ENCODE results near the gene TTC21A.
A peak's percentile ranks its signal among the peaks of the same experiment; 100 is the strongest.

TTC21A gene

GRCh38 chr3:39173318-39174125, 66.0 kb downstream of the TTC21A start:
- H4K8ac ChIP-seq (ENCODE audit: low read depth, low read length), result no peak overlapping the region
- no peak overlapping the region for H3K4ac ChIP-seq (ENCODE audit: low read depth, low read length)
- H2BK5ac ChIP-seq (ENCODE audit: low read length), result no peak overlapping the region
- H3K4me1 ChIP-seq (ENCODE audit: control insufficient read depth, low read depth, low read length), result peaks cover 4% of the 10 kb centered on the region
- H3K4me2 ChIP-seq (ENCODE audit: low read length), result no peak overlapping the region
- no peak overlapping the region for H2BK120ac ChIP-seq (ENCODE audit: low read depth, low read length)
- no peak overlapping the region for H3K23ac ChIP-seq (ENCODE audit: low read length)
- H3K36me3 ChIP-seq (ENCODE audit: control insufficient read depth, insufficient read depth, low read length), result no peaks in the 10 kb centered on the region
- H3K79me1 ChIP-seq (ENCODE audit: low read length), result no peaks in the 10 kb centered on the region
- no peak overlapping the region for H4K5ac ChIP-seq (ENCODE audit: low read length)
- H3K9ac ChIP-seq (ENCODE audit: low read length), result no peak overlapping the region
- no peak overlapping the region for H3K27ac ChIP-seq (ENCODE audit: low read depth, low read length)
- no peak overlapping the region for H3K56ac ChIP-seq (ENCODE audit: low read length)
- H3K27me3 ChIP-seq (ENCODE audit: insufficient read depth, low read length, poor library complexity), result no peaks in the 10 kb centered on the region
- H3K4me3 ChIP-seq (ENCODE audit: low read length), result no peak overlapping the region
- WGBS (ENCODE audit: extremely low coverage, insufficient coverage, low lambda C conversion rate), result no CpG with 5 or more reads among the region's 2 CpGs
- H3K18ac ChIP-seq (ENCODE audit: low read length), result no peak overlapping the region
- H2BK15ac ChIP-seq (replicated peaks; ENCODE audit: low read depth), result no peak overlapping the region
- no peak overlapping the region for H2AK5ac ChIP-seq (ENCODE audit: low read length)
- H3K79me2 ChIP-seq (ENCODE audit: control insufficient read depth, insufficient read depth, low read length), result no peaks in the 10 kb centered on the region
- no peak for DNase-seq

- H3K4me2 ChIP-seq (ENCODE audit: low read length), result no peak overlapping the region
- peak overlapping the region; percentile 57 for H2AK5ac ChIP-seq (ENCODE audit: low read length)
- no peak overlapping the region for H4K5ac ChIP-seq (ENCODE audit: low read length)
- no peaks in the 10 kb centered on the region for H3K79me2 ChIP-seq (ENCODE audit: control insufficient read depth, insufficient read depth, low read length)
- H3K4me1 ChIP-seq (ENCODE audit: control insufficient read depth, low read depth, low read length), result peaks cover 6% of the 10 kb centered on the region
- no peak overlapping the region for H2BK5ac ChIP-seq (ENCODE audit: low read length)
- H3K18ac ChIP-seq (ENCODE audit: low read length), result no peak overlapping the region
- H2BK15ac ChIP-seq (replicated peaks; ENCODE audit: low read depth), result no peak overlapping the region
- H3K4me3 ChIP-seq (ENCODE audit: low read length), result no peak overlapping the region
- WGBS (ENCODE audit: extremely low coverage, insufficient coverage, low lambda C conversion rate), result no CpG with 5 or more reads among the region's 6 CpGs
- no peak overlapping the region for H3K4ac ChIP-seq (ENCODE audit: low read depth, low read length)
- H3K56ac ChIP-seq (ENCODE audit: low read length), result no peak overlapping the region
- H3K36me3 ChIP-seq (ENCODE audit: control insufficient read depth, insufficient read depth, low read length), result no peaks in the 10 kb centered on the region
- peak overlapping the region; percentile 39 for H3K23ac ChIP-seq (ENCODE audit: low read length)
- no peak for DNase-seq
- H2BK120ac ChIP-seq (ENCODE audit: low read depth, low read length), result no peak overlapping the region
- H3K27ac ChIP-seq (ENCODE audit: low read depth, low read length), result no peak overlapping the region
- H3K79me1 ChIP-seq (ENCODE audit: low read length), result no peaks in the 10 kb centered on the region
- H3K27me3 ChIP-seq (ENCODE audit: insufficient read depth, low read length, poor library complexity), result no peaks in the 10 kb centered on the region
- H3K9ac ChIP-seq (ENCODE audit: low read length), result no peak overlapping the region
- H4K8ac ChIP-seq (ENCODE audit: low read depth, low read length), result no peak overlapping the region
Observed at GRCh38 chr3:39176025-39176714, 68.7 kb downstream of the TTC21A start.

GRCh38 chr3:39177708-39178332, 70.3 kb downstream of the TTC21A start:
- H3K9ac ChIP-seq (ENCODE audit: low read length), result peak overlapping the region; percentile 63
- H3K27ac ChIP-seq (ENCODE audit: low read depth, low read length), result no peak overlapping the region
- H3K36me3 ChIP-seq (ENCODE audit: control insufficient read depth, insufficient read depth, low read length), result no peaks in the 10 kb centered on the region
- peak overlapping the region; percentile 72 for H3K4ac ChIP-seq (ENCODE audit: low read depth, low read length)
- H2BK15ac ChIP-seq (replicated peaks; ENCODE audit: low read depth), result peak overlapping the region; percentile 45
- peaks cover 6% of the 10 kb centered on the region for H3K4me1 ChIP-seq (ENCODE audit: control insufficient read depth, low read depth, low read length)
- peak overlapping the region; percentile 72 for H3K56ac ChIP-seq (ENCODE audit: low read length)
- H3K79me1 ChIP-seq (ENCODE audit: low read length), result no peaks in the 10 kb centered on the region
- DNase-seq, result peak; percentile 94
- H4K8ac ChIP-seq (ENCODE audit: low read depth, low read length), result no peak overlapping the region
- peak overlapping the region; percentile 85 for H3K18ac ChIP-seq (ENCODE audit: low read length)
- peak overlapping the region; percentile 11 for H3K23ac ChIP-seq (ENCODE audit: low read length)
- no CpG with 5 or more reads among the region's 32 CpGs for WGBS (ENCODE audit: extremely low coverage, insufficient coverage, low lambda C conversion rate)
- H2BK120ac ChIP-seq (ENCODE audit: low read depth, low read length), result peak overlapping the region; percentile 66
- H3K27me3 ChIP-seq (ENCODE audit: insufficient read depth, low read length, poor library complexity), result no peaks in the 10 kb centered on the region
- H4K5ac ChIP-seq (ENCODE audit: low read length), result no peak overlapping the region
- H2BK5ac ChIP-seq (ENCODE audit: low read length), result no peak overlapping the region
- no peak overlapping the region for H2AK5ac ChIP-seq (ENCODE audit: low read length)
- peak overlapping the region; percentile 49 for H3K4me2 ChIP-seq (ENCODE audit: low read length)
- no peaks in the 10 kb centered on the region for H3K79me2 ChIP-seq (ENCODE audit: control insufficient read depth, insufficient read depth, low read length)
- peak overlapping the region; percentile 34 for H3K4me3 ChIP-seq (ENCODE audit: low read length)

- H3K23ac ChIP-seq (ENCODE audit: low read length), result no peak overlapping the region
- no peaks in the 10 kb centered on the region for H3K27me3 ChIP-seq (ENCODE audit: insufficient read depth, low read length, poor library complexity)
- DNase-seq, result peak; percentile 74
- peak overlapping the region; percentile 45 for H3K9ac ChIP-seq (ENCODE audit: low read length)
- no peak overlapping the region for H4K8ac ChIP-seq (ENCODE audit: low read depth, low read length)
- H3K79me2 ChIP-seq (ENCODE audit: control insufficient read depth, insufficient read depth, low read length), result no peaks in the 10 kb centered on the region
- peaks cover 6% of the 10 kb centered on the region for H3K4me1 ChIP-seq (ENCODE audit: control insufficient read depth, low read depth, low read length)
- no peak overlapping the region for H2BK15ac ChIP-seq (replicated peaks; ENCODE audit: low read depth)
- WGBS (ENCODE audit: extremely low coverage, insufficient coverage, low lambda C conversion rate), result no CpG with 5 or more reads among the region's 4 CpGs
- no peak overlapping the region for H2AK5ac ChIP-seq (ENCODE audit: low read length)
- H3K4me3 ChIP-seq (ENCODE audit: low read length), result no peak overlapping the region
- no peak overlapping the region for H2BK120ac ChIP-seq (ENCODE audit: low read depth, low read length)
- H3K27ac ChIP-seq (ENCODE audit: low read depth, low read length), result no peak overlapping the region
- no peak overlapping the region for H4K5ac ChIP-seq (ENCODE audit: low read length)
- H2BK5ac ChIP-seq (ENCODE audit: low read length), result no peak overlapping the region
- H3K36me3 ChIP-seq (ENCODE audit: control insufficient read depth, insufficient read depth, low read length), result no peaks in the 10 kb centered on the region
- H3K79me1 ChIP-seq (ENCODE audit: low read length), result no peaks in the 10 kb centered on the region
- H3K4me2 ChIP-seq (ENCODE audit: low read length), result no peak overlapping the region
- H3K18ac ChIP-seq (ENCODE audit: low read length), result no peak overlapping the region
- H3K4ac ChIP-seq (ENCODE audit: low read depth, low read length), result peak overlapping the region; percentile 17
- peak overlapping the region; percentile 18 for H3K56ac ChIP-seq (ENCODE audit: low read length)
Observed at GRCh38 chr3:39178553-39178952, 71.1 kb downstream of the TTC21A start.

GRCh38 chr3:39180183-39180545, 72.7 kb downstream of the TTC21A start:
- Histone ChIP-seq H3K23ac (ENCODE audit: low read length) (no peak overlapping the region), H2BK15ac (replicated peaks; ENCODE audit: low read depth) (no peak overlapping the region), H3K4me3 (ENCODE audit: low read length) (no peak overlapping the region), H3K4me2 (ENCODE audit: low read length) (peak overlapping the region; percentile 80), H3K27ac (ENCODE audit: low read depth, low read length) (no peak overlapping the region), H2BK5ac (ENCODE audit: low read length) (no peak overlapping the region), H3K56ac (ENCODE audit: low read length) (peak overlapping the region; percentile 86), H3K18ac (ENCODE audit: low read length) (no peak overlapping the region), H4K5ac (ENCODE audit: low read length) (no peak overlapping the region), H3K79me2 (ENCODE audit: control insufficient read depth, insufficient read depth, low read length) (no peaks in the 10 kb centered on the region), H2AK5ac (ENCODE audit: low read length) (no peak overlapping the region), H3K79me1 (ENCODE audit: low read length) (no peaks in the 10 kb centered on the region), H3K27me3 (ENCODE audit: insufficient read depth, low read length, poor library complexity) (no peaks in the 10 kb centered on the region), H2BK120ac (ENCODE audit: low read depth, low read length) (no peak overlapping the region), H4K8ac (ENCODE audit: low read depth, low read length) (no peak overlapping the region), H3K36me3 (ENCODE audit: control insufficient read depth, insufficient read depth, low read length) (no peaks in the 10 kb centered on the region), H3K4ac (ENCODE audit: low read depth, low read length) (no peak overlapping the region), H3K4me1 (ENCODE audit: control insufficient read depth, low read depth, low read length) (peaks cover 6% of the 10 kb centered on the region), H3K9ac (ENCODE audit: low read length) (peak overlapping the region; percentile 59)
- WGBS (ENCODE audit: extremely low coverage, insufficient coverage, low lambda C conversion rate), result no CpG with 5 or more reads among the region's 3 CpGs
- DNase-seq, result no peak
